ENCODE measurements around the gene DUS2. TPM values are rescaled to one million over a fixed set of nuclear protein-coding genes. Genes with fewer than 3 reads are reported as not detected.
A peak's percentile ranks its signal among the peaks of the same experiment; 100 is the strongest.

The DUS2 gene
- total and polyA plus RNA-seq, 2 of the 8 experiments (the other 6 are each of a cell fraction or from before 2014, with no cell fraction given), result 17.2 to 27.0 TPM

- TF ChIP-seq GABPA (IDR thresholded peaks at IDR 0.05; ENCODE audit: borderline replicate concordance, insufficient read depth, low read length) (peak; percentile 64; the same call in 1 of the 2 replicates), RAD21 (IDR thresholded peaks at IDR 0.05 in 1 of 2, conservative IDR thresholded peaks at IDR 0.05 in 1 of 2; ENCODE audit: low read depth in 2 of 2, low read length in 2 of 2) (peak; percentile 38 to 49; a peak in 3 of 4 replicates), CTCF (IDR thresholded peaks at IDR 0.05; ENCODE audit: control extremely low read depth in 1 of 3, insufficient read depth in 1 of 3, low read depth in 1 of 3, low read length in 3 of 3) (peak; percentile 87 to 100 (median 93)), EP300 (IDR thresholded peaks at IDR 0.05; ENCODE audit: borderline replicate concordance in 1 of 2, low read depth in 2 of 2, low read length in 2 of 2) (peak in 1 of 2 experiments; percentile 34; a peak in 1 of 3 replicates), SRF (IDR thresholded peaks at IDR 0.05; ENCODE audit: low read depth, low read length) (no peak), JUND (IDR thresholded peaks at IDR 0.05; ENCODE audit: low read length) (peak; percentile 63; the same call in 1 of the 2 replicates), MAX (IDR thresholded peaks at IDR 0.05) (peak; percentile 54; the same call in 1 of the 2 replicates), HDAC2 (IDR thresholded peaks at IDR 0.05; ENCODE audit: borderline replicate concordance in 1 of 2, low read depth in 2 of 2, low read length in 2 of 2) (peak; percentile 30 to 84; a peak in 1 of 4 replicates), EGR1 (IDR thresholded peaks at IDR 0.05; ENCODE audit: borderline replicate concordance, low read depth, low read length) (peak; percentile 70; the same call in 1 of the 2 replicates), BCL11A (IDR thresholded peaks at IDR 0.05; ENCODE audit: low read depth in 2 of 2, low read length in 2 of 2) (no peak), ATF3 (IDR thresholded peaks at IDR 0.05; ENCODE audit: insufficient read depth, low read depth, low read length) (peak; percentile 63; the same call in 1 of the 2 replicates), BACH1 (IDR thresholded peaks at IDR 0.05; ENCODE audit: low read length) (peak; percentile 92)
These were observed 43.0 kb upstream of the DUS2 start, which contains the start of gene DPEP3 (continued) for GRCh38 chr16:67979955-67980678.

All from H1 (cell line).